NOMO-1 treated with dmso at 0.1 percent for 144 hours (cell line): ENCODE data around the gene SMYD3.
A peak's percentile ranks its signal among the peaks of the same experiment; 100 is the strongest.

ENCODE experiments used
- DNase-seq: peaks from one replicate; lab custom pipeline; 2025; ENCODE audit not compliant: unreplicated experiment; lab: John Stamatoyannopoulos, UW

The SMYD3 gene

GRCh38 chr1:246122071-246122470 lies 385.0 kb downstream of the SMYD3 start:
- DNase-seq = no peak

DNA sequence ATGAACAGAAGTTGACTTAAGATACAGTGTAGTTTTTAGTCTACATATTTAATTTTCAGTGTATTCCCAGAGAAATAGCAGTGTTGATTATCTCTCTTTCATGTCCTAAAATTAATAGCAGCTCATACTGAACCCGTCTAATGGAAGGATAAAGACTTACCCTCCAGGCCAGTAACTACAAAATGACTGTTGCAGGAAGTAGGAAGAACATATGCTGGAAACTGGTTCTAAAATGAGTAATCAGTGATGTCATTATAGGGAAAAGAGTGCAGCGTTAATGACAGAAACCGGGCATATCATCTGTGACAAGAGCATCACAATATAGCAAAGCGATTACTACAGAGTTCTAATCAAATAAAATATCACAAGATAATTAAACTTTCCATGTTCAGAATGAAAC lies 385.5 kb downstream of the SMYD3 start:
- DNase-seq = no peak

DNA sequence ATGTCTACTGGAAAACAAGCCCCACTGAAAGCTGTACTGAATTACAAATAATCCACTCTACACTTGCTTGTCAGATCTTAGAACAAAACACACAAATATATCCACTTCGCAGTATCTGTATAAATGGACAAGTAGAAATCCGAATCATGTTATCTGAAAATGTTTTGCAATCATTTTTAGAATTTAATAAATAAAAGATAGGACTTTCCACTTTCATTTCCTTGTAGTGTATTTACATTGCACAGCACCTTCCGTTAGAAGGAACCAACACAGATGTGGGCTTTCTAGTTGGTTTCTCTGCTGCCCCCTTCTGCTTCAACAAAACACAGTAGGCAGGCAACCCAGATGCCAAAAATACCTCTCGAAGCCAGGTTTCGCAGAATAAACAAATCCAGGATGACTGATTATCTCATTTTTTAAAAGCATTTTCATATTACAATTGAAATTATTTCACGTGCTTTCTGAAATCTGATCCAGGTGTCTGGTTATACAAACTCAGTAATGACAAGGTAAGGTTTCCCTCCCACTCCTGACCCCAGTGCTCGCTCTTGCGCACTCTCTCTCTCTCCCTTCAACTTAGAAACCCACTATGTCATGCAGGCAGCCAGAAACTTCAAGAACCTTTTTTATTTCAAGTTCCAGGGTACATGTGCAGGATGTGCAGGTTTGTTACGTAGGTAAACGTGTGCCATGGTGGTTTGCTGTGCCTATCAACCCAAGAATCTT lies 389.9 kb downstream of the SMYD3 start:
- DNase-seq = peak; percentile 32

DNA sequence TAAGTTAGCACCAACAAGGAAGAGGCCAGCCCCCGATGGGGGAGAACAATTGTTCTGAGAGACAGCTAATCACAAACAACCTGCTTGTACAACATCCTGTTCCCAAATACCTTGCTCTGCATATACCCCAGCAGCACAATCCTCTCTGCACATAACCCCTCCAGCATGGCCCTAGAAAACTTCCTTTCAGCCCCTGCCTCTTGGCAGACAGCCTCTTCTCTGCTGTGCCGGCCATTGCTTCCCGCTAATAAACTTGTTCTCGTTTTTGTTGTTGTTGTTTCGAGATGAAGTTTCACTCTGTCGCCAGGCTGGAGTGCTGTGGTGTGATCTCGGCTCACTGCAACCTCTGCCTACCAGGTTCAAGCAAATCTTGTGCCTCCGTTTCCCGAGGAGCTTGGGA lies 392.7 kb downstream of the SMYD3 start:
- DNase-seq = no peak

DNA sequence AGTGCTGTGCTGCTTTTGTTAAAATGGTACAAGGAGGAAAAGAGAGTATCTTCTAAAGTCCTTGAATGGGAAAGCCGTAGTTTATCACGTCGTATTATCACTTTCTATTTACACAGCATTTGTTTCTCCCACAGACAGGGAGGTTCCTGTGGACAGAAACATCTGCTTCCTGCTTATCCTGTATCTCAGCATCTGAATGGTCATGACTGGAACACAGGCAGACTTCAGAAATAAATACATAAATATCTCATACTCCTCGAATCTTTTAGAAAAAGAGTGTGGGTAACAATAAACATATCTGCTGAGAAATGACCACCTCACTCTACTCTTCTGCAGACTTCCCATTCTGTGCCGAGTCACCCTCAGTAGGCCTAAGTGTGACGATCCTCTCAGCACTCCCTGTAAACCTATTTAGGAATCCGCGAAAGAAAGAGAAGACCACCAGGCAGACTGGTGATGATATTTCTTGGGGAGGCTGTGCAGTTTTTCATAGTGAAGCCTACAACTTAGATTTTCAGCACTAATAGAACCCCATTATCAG lies 393.5 kb downstream of the SMYD3 start:
- no peak for DNase-seq

DNA sequence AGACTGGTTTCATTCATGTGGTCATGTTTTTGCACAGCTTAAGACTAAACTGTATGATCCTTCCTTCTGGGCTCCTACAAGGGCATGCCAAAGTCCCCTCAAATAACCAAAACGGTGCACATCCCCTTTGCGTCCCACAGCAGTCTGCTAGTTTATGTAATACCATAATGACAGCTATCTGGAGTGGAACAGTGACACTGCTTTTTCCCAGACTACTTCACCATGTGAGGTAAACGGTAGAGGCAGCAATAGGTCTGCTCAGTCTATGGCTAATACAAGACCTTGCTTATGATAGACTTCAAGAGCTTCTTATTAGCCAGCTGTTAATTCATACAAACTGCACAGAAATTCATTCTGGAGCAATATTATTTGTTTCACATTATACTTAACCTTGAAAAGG lies 395.5 kb downstream of the SMYD3 start:
- peak; percentile 51 for DNase-seq

GRCh38 chr1:246110343-246111219 lies 396.5 kb downstream of the SMYD3 start:
- no peak for DNase-seq

DNA sequence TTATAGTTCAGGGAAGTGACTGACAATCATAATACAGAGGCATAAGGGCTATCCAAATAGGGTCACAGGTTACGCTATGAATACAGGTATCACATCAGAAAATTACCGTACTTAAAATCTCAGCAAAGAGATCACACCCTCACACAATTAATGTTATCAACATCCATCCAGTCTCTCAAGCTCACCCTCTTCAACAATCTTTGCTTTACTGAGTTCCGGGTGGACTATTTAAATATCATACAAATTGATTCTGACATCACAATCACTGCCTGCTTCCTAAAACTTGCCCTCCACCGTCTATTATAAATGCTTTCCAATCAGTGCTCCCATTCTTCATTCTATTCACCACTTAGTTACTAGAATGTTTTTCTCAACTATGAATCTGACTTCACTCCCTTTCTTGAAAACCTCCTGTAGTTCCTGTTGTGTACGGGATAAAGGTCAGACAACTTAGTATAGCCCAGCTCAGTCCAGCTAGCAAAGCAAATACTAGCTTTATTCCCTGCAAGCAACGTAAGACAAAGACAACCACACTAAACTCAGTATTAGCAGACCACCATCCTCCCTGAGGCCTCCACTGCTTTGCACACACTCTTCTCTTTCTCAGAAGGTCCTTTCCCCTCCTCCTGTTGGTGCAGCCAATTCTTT lies 398.7 kb downstream of the SMYD3 start:
- DNase-seq = no peak

GRCh38 chr1:246107516-246108277 lies 399.4 kb downstream of the SMYD3 start:
- peak; percentile 46 for DNase-seq

- peak; percentile 78 for DNase-seq
Measured at GRCh38 chr1:246106342-246106763, 400.7 kb downstream of the SMYD3 start.

DNA sequence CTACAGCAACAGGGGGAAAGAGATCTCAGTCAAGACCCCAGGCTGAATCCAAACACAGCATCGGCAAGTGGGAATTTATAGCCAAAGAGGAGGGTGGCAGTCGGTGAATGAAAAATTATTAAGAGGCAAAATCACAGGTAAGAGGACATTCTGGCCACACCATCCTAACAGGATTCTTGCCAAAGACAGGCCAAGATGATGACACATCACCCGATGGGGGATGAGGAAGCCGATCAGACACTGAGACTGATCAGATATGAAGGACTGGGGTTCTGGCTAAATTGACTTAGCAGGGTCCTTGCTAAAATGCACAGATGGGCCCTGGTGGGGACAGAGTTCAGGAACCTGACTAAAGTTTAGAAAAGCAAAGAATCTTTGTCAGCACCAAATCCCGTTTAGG lies 402.2 kb downstream of the SMYD3 start:
- no peak for DNase-seq

- DNase-seq = no peak
Measured at GRCh38 chr1:246099570-246099969, 407.5 kb downstream of the SMYD3 start.

GRCh38 chr1:246096356-246096755 lies 410.7 kb downstream of the SMYD3 start:
- DNase-seq = no peak

- no peak for DNase-seq
Measured at GRCh38 chr1:246095443-246095842, 411.6 kb downstream of the SMYD3 start.

GRCh38 chr1:246093230-246093629 lies 413.8 kb downstream of the SMYD3 start:
- no peak for DNase-seq

DNA sequence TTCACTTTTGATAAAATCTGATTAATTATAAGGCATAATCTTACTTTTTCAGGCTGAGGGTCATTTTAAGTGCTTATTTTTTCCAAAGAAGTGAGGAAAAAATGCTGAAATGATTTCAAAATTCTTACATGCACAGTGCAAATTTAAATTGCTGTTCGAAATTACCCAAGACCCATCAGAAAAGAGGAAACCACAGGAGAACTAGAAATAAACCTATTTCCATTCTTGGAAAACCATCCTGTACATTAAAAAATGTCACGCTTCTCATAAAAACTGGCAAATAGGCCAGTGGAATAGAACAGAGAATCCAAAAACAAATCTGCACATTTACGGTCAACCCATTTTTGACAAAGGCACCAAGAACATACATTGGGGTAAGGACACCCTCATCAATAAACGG lies 414.9 kb downstream of the SMYD3 start:
- DNase-seq = peak; percentile 19

DNA sequence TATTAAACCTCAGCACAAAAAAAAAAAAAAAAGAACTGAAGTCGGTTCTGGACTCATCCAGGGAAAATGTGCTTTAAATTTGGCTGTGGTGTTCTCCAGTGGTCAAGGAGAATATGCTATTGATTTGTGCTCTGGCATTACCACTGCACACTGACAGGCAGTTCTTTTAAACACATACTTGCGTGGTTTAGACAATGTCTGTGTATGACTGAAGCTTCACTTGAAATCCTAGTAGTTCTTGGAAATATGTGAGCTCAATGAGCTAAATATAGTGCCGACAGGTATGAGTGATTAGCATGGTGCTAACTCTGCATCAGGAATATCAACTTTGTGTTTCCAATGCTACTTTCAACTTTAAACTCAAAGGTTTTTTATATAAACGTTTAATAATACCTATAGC lies 415.6 kb downstream of the SMYD3 start:
- DNase-seq = no peak

DNA sequence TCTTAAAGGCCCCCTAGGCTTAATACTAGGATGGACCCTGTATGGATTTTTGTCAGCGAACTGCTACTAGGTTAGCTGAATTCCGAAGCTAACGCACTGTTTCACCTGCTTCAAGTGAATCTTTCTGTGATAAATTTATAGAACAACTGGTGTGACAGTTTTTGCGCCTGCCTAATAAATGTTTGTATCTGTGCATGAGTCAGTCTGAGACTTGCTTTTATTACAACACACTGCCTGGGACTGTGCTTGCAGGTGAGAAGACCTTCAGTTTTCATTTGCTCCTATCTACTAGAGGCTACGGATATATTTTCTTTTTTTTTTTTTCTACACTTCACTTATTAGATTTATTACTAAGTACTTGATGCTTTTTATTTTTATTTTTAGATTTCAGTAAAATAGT lies 420.9 kb downstream of the SMYD3 start:
- DNase-seq = no peak

GRCh38 chr1:246083416-246083815 lies 423.7 kb downstream of the SMYD3 start:
- no peak for DNase-seq

DNA sequence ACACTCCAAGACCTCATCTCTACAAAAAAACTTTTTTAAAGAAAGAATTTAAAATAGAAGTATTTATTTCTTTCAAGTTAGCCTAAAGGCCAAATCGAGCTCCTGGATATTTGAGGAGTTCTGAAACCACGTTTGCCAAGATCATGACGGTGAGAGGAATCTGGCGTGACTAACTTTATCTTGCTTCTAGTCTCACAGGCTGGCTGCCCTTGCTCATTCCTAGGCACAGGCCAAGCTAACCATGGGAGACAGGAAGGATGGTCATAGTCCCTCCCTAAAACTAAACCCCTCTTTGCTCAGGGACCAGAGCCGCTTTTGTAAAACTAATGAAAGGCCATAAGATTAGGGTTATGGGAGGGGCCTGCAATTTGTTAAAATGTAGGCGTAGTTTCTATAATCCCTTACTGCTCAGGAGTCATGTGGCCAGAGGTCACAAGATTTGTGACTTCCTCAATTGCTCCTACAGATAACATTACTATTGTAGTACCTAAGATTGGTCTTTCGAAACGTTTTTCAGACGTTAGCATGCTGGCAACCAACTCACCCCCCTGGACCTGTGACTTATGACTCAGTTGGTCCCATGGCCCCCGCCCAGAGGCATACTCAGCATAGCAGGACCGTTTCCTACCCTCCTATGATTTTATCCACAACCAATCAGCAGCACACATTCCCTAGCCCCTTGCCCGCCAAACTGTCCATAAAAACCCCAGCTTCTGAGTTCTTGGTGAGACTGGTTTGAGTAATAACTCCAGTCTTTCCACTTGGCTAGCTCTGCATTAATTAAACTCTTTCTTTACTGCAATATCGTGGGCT lies 425.0 kb downstream of the SMYD3 start:
- no peak for DNase-seq
